Measurements from ENCODE around the gene ELMO1. TPM values are rescaled to one million over a fixed set of nuclear protein-coding genes. Genes with fewer than 3 reads are reported as not detected.

ELMO1 gene
- total and polyA plus RNA-seq, 2 of the 13 experiments (the other 11 are each of a cell fraction or from before 2014, with no cell fraction given): 0.11 to 0.17 TPM

GRCh38 chr7:36945612-36946400, 502.9 kb downstream of the ELMO1 start (continued):
- TF ChIP-seq, protein P1, sequence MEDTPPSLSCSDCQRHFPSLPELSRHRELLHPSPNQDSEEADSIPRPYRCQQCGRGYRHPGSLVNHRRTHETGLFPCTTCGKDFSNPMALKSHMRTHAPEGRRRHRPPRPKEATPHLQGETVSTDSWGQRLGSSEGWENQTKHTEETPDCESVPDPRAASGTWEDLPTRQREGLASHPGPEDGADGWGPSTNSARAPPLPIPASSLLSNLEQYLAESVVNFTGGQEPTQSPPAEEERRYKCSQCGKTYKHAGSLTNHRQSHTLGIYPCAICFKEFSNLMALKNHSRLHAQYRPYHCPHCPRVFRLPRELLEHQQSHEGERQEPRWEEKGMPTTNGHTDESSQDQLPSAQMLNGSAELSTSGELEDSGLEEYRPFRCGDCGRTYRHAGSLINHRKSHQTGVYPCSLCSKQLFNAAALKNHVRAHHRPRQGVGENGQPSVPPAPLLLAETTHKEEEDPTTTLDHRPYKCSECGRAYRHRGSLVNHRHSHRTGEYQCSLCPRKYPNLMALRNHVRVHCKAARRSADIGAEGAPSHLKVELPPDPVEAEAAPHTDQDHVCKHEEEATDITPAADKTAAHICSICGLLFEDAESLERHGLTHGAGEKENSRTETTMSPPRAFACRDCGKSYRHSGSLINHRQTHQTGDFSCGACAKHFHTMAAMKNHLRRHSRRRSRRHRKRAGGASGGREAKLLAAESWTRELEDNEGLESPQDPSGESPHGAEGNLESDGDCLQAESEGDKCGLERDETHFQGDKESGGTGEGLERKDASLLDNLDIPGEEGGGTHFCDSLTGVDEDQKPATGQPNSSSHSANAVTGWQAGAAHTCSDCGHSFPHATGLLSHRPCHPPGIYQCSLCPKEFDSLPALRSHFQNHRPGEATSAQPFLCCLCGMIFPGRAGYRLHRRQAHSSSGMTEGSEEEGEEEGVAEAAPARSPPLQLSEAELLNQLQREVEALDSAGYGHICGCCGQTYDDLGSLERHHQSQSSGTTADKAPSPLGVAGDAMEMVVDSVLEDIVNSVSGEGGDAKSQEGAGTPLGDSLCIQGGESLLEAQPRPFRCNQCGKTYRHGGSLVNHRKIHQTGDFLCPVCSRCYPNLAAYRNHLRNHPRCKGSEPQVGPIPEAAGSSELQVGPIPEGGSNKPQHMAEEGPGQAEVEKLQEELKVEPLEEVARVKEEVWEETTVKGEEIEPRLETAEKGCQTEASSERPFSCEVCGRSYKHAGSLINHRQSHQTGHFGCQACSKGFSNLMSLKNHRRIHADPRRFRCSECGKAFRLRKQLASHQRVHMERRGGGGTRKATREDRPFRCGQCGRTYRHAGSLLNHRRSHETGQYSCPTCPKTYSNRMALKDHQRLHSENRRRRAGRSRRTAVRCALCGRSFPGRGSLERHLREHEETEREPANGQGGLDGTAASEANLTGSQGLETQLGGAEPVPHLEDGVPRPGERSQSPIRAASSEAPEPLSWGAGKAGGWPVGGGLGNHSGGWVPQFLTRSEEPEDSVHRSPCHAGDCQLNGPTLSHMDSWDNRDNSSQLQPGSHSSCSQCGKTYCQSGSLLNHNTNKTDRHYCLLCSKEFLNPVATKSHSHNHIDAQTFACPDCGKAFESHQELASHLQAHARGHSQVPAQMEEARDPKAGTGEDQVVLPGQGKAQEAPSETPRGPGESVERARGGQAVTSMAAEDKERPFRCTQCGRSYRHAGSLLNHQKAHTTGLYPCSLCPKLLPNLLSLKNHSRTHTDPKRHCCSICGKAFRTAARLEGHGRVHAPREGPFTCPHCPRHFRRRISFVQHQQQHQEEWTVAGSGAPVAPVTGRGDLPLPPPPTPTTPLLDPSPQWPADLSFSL (CRISPR knock-in tag; IDR thresholded peaks at IDR 0.05): no peak
- TF ChIP-seq ZNF430 (CRISPR knock-in tag; IDR thresholded peaks at IDR 0.05) (peak; percentile 59; the same call in 1 of the 2 replicates), ZNF350 (CRISPR knock-in tag; IDR thresholded peaks at IDR 0.05; ENCODE audit: borderline replicate concordance, low read depth) (peak; percentile 71; the same call in 1 of the 2 replicates), NR2F1 (CRISPR knock-in tag; IDR thresholded peaks at IDR 0.05) (peak; percentile 29 to 35; a peak in 2 of 4 replicates), ZNF136 (CRISPR knock-in tag; IDR thresholded peaks at IDR 0.05; ENCODE audit: low read depth) (no peak), SNAPC4 (CRISPR knock-in tag; IDR thresholded peaks at IDR 0.05) (0 out of 2 replicates have a peak, but pooled peaks have one; percentile 61), SRSF4 (IDR thresholded peaks at IDR 0.05; ENCODE audit: low read depth, low read length, poor library complexity, severe bottlenecking) (no peak), TBL1XR1 (IDR thresholded peaks at IDR 0.05; ENCODE audit: borderline replicate concordance, low read length, partially characterized antibody) (peak; percentile 98), NFE2L1 (CRISPR knock-in tag; IDR thresholded peaks at IDR 0.05; ENCODE audit: borderline replicate concordance) (no peak), CREM (IDR thresholded peaks at IDR 0.05) (peak; percentile 83), CREM (CRISPR knock-in tag; IDR thresholded peaks at IDR 0.05) (no peak), KAT2B (IDR thresholded peaks at IDR 0.05; ENCODE audit: borderline replicate concordance, low read depth, low read length) (no peak), ZNF335 (CRISPR knock-in tag; IDR thresholded peaks at IDR 0.05) (peak; percentile 47; the same call in 1 of the 2 replicates), TP53 (CRISPR knock-in tag; conservative IDR thresholded peaks at IDR 0.05) (no peak; the same call in 1 of the 2 replicates), HDAC2 (CRISPR knock-in tag; IDR thresholded peaks at IDR 0.05) (peak; percentile 89)
- TF ChIP-seq, protein P2, sequence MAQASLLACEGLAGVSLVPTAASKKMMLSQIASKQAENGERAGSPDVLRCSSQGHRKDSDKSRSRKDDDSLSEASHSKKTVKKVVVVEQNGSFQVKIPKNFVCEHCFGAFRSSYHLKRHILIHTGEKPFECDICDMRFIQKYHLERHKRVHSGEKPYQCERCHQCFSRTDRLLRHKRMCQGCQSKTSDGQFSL (CRISPR knock-in tag; IDR thresholded peaks at IDR 0.05): no peak

All from HepG2 (cell line).